Measurements from ENCODE around the gene ZNF57. TPM values are rescaled to one million over a fixed set of nuclear protein-coding genes. Genes with fewer than 3 reads are reported as not detected.
"Not testable (repeated sequence)": the region's sequence is repeated elsewhere in the genome, so short reads cannot be mapped to it uniquely, and the experiment has no call there.

ZNF57 gene
- total and polyA plus RNA-seq, 4 donors: 5.2 to 6.9 (median 5.3) TPM

- 83% methylated on average over 8 of the region's 8 CpGs for WGBS (ENCODE audit: insufficient coverage)
- DNase-seq (ENCODE audit: low read depth in 4 of 6, low spot score in 6 of 6): no peak
- Histone ChIP-seq H3K9me3 (ENCODE audit: control insufficient read depth, insufficient read depth, low read length) (no peaks in the 10 kb centered on the region), H3K36me3 (ENCODE audit: control insufficient read depth, insufficient read depth, low read length) (no peaks in the 10 kb centered on the region), H3K27me3 (ENCODE audit: control insufficient read depth, insufficient read depth, low read length) (no peaks in the 10 kb centered on the region), H3K27ac (ENCODE audit: low read depth, low read length) (no peak overlapping the region), H3K4me3 (ENCODE audit: low read depth, low read length) (no peak overlapping the region), H3K4me1 (ENCODE audit: control insufficient read depth, insufficient read depth, low read length) (no peaks in the 10 kb centered on the region)
Observed at GRCh38 chr19:2866495-2867024, 34.2 kb upstream of the ZNF57 start.

- Histone ChIP-seq H3K27me3 (ENCODE audit: control insufficient read depth, insufficient read depth, low read length) (no peaks in the 10 kb centered on the region), H3K4me1 (ENCODE audit: control insufficient read depth, insufficient read depth, low read length) (no peaks in the 10 kb centered on the region), H3K9me3 (ENCODE audit: control insufficient read depth, insufficient read depth, low read length) (peaks cover 2% of the 10 kb centered on the region), H3K27ac (ENCODE audit: low read depth, low read length) (no peak within 1 kb of the TSS), H3K4me3 (ENCODE audit: low read depth, low read length) (no peak within 1 kb of the TSS), H3K36me3 (ENCODE audit: control insufficient read depth, insufficient read depth, low read length) (no peaks in the 10 kb centered on the region)
- 78% methylated on average over 22 of the region's 36 CpGs for WGBS (ENCODE audit: insufficient coverage)
- DNase-seq (ENCODE audit: low read depth in 4 of 6, low spot score in 6 of 6): no peak
Observed at GRCh38 chr19:2867025-2867991, 33.4 kb upstream of the ZNF57 start, which contains the start of gene ZNF556. ZNF556 (plus strand) TSS chr19:2867335; CDS start chr19:2867422, 87 bp downstream.

GRCh38 chr19:2869618-2870017, 31.1 kb upstream of the ZNF57 start:
- DNase-seq (ENCODE audit: low read depth in 4 of 6, low spot score in 6 of 6): no peak
- H3K9me3 ChIP-seq (ENCODE audit: control insufficient read depth, insufficient read depth, low read length): peaks cover 2% of the 10 kb centered on the region
- no peak overlapping the region for H3K4me3 ChIP-seq (ENCODE audit: low read depth, low read length)
- no peaks in the 10 kb centered on the region for H3K4me1 ChIP-seq (ENCODE audit: control insufficient read depth, insufficient read depth, low read length)
- H3K36me3 ChIP-seq (ENCODE audit: control insufficient read depth, insufficient read depth, low read length): no peaks in the 10 kb centered on the region
- no peaks in the 10 kb centered on the region for H3K27me3 ChIP-seq (ENCODE audit: control insufficient read depth, insufficient read depth, low read length)
- H3K27ac ChIP-seq (ENCODE audit: low read depth, low read length): no peak overlapping the region
- 78% methylated on average over 10 of the region's 10 CpGs for whole genome bisulfite sequencing (ENCODE audit: insufficient coverage)

- not testable (repeated sequence) for H3K4me3 ChIP-seq (ENCODE audit: low read depth, low read length); H3K36me3 ChIP-seq (ENCODE audit: control insufficient read depth, insufficient read depth, low read length); H3K4me1 ChIP-seq (ENCODE audit: control insufficient read depth, insufficient read depth, low read length); H3K9me3 ChIP-seq (ENCODE audit: control insufficient read depth, insufficient read depth, low read length); H3K27ac ChIP-seq (ENCODE audit: low read depth, low read length); H3K27me3 ChIP-seq (ENCODE audit: control insufficient read depth, insufficient read depth, low read length); DNase-seq (ENCODE audit: low read depth in 4 of 6, low spot score in 6 of 6)
- WGBS (ENCODE audit: insufficient coverage): 50% methylated on average over 1 of the region's 11 CpGs
Observed at GRCh38 chr19:2872175-2872574, 28.6 kb upstream of the ZNF57 start.

GRCh38 chr19:2877398-2878331, 23.1 kb upstream of the ZNF57 start:
- no peak overlapping the region for H3K4me3 ChIP-seq (ENCODE audit: low read depth, low read length)
- DNase-seq (ENCODE audit: low read depth in 4 of 6, low spot score in 6 of 6): no peak
- WGBS (ENCODE audit: insufficient coverage): 94% methylated on average over 16 of the region's 32 CpGs
- no peak overlapping the region for H3K27ac ChIP-seq (ENCODE audit: low read depth, low read length)
- no peaks in the 10 kb centered on the region for H3K4me1 ChIP-seq (ENCODE audit: control insufficient read depth, insufficient read depth, low read length)
- H3K27me3 ChIP-seq (ENCODE audit: control insufficient read depth, insufficient read depth, low read length): no peaks in the 10 kb centered on the region
- no peaks in the 10 kb centered on the region for H3K36me3 ChIP-seq (ENCODE audit: control insufficient read depth, insufficient read depth, low read length)
- peaks cover 9% of the 10 kb centered on the region for H3K9me3 ChIP-seq (ENCODE audit: control insufficient read depth, insufficient read depth, low read length)

- no peaks in the 10 kb centered on the region for H3K4me1 ChIP-seq (ENCODE audit: control insufficient read depth, insufficient read depth, low read length)
- no peaks in the 10 kb centered on the region for H3K36me3 ChIP-seq (ENCODE audit: control insufficient read depth, insufficient read depth, low read length)
- no peak overlapping the region for H3K4me3 ChIP-seq (ENCODE audit: low read depth, low read length)
- no peaks in the 10 kb centered on the region for H3K27me3 ChIP-seq (ENCODE audit: control insufficient read depth, insufficient read depth, low read length)
- no peak overlapping the region for H3K27ac ChIP-seq (ENCODE audit: low read depth, low read length)
- DNase-seq (ENCODE audit: low read depth in 4 of 6, low spot score in 6 of 6): no peak
- WGBS (ENCODE audit: insufficient coverage): 83% methylated on average over 7 of the region's 14 CpGs
- H3K9me3 ChIP-seq (ENCODE audit: control insufficient read depth, insufficient read depth, low read length): no peaks in the 10 kb centered on the region
Observed at GRCh38 chr19:2883686-2884439, 16.9 kb upstream of the ZNF57 start.

GRCh38 chr19:2885736-2886135, 15.0 kb upstream of the ZNF57 start:
- DNase-seq (ENCODE audit: low read depth in 4 of 6, low spot score in 6 of 6): no peak
- no peak overlapping the region for H3K4me3 ChIP-seq (ENCODE audit: low read depth, low read length)
- no peaks in the 10 kb centered on the region for H3K9me3 ChIP-seq (ENCODE audit: control insufficient read depth, insufficient read depth, low read length)
- H3K27ac ChIP-seq (ENCODE audit: low read depth, low read length): no peak overlapping the region
- H3K36me3 ChIP-seq (ENCODE audit: control insufficient read depth, insufficient read depth, low read length): no peaks in the 10 kb centered on the region
- no peaks in the 10 kb centered on the region for H3K27me3 ChIP-seq (ENCODE audit: control insufficient read depth, insufficient read depth, low read length)
- WGBS (ENCODE audit: insufficient coverage): 91% methylated on average over 17 of the region's 17 CpGs
- no peaks in the 10 kb centered on the region for H3K4me1 ChIP-seq (ENCODE audit: control insufficient read depth, insufficient read depth, low read length)

GRCh38 chr19:2887391-2887914, 13.3 kb upstream of the ZNF57 start:
- H3K27ac ChIP-seq (ENCODE audit: low read depth, low read length): peak overlapping the region; percentile 13
- peak; percentile 58 to 94 (median 69) for DNase-seq (ENCODE audit: low read depth in 4 of 6, low spot score in 6 of 6)
- H3K27me3 ChIP-seq (ENCODE audit: control insufficient read depth, insufficient read depth, low read length): no peaks in the 10 kb centered on the region
- H3K36me3 ChIP-seq (ENCODE audit: control insufficient read depth, insufficient read depth, low read length): no peaks in the 10 kb centered on the region
- no peak overlapping the region for H3K4me3 ChIP-seq (ENCODE audit: low read depth, low read length)
- H3K9me3 ChIP-seq (ENCODE audit: control insufficient read depth, insufficient read depth, low read length): no peaks in the 10 kb centered on the region
- WGBS (ENCODE audit: insufficient coverage): 24% methylated on average over 8 of the region's 9 CpGs
- H3K4me1 ChIP-seq (ENCODE audit: control insufficient read depth, insufficient read depth, low read length): no peaks in the 10 kb centered on the region

All from spinal cord (tissue), 10 donors.